Sigmoid colon (tissue), 4 donors: ENCODE measurements around the gene SUGP2.

ENCODE experiments used
- EP300 ChIP-seq, 4 donors: sonication (generic); formaldehyde crosslinking; IDR thresholded peaks; one replicate each; pipeline ENCODE4 v1.6.1; 2017; ENCODE audit warnings: antibody characterized with exemption in 4 of 4
- POLR2A ChIP-seq, 2 donors: fragments of 450-650 bp; IDR thresholded peaks; one replicate each; pipeline ENCODE4 v1.6.1; 2016; ENCODE audit warnings: antibody characterized with exemption in 2 of 2, mild to moderate bottlenecking in 2 of 2, moderate library complexity in 2 of 2
- POLR2AphosphoS5 ChIP-seq, 4 donors: sonication (generic); formaldehyde crosslinking; IDR thresholded peaks; one replicate each; pipeline ENCODE4 v1.6.1; 2017; ENCODE audit warnings: antibody characterized with exemption in 4 of 4
- TF ChIP-seq, protein P1 (sequence below), 4 experiments: fragments of 450-650 bp in 3 of 4; fragments of 200-600 bp in 1 of 4; IDR thresholded peaks; one replicate each; pipeline ENCODE4 v1.5.1; 2016 to 2019; ENCODE audit warnings: antibody characterized with exemption in 4 of 4, mild to moderate bottlenecking in 3 of 4, moderate library complexity in 2 of 4

DNA sequence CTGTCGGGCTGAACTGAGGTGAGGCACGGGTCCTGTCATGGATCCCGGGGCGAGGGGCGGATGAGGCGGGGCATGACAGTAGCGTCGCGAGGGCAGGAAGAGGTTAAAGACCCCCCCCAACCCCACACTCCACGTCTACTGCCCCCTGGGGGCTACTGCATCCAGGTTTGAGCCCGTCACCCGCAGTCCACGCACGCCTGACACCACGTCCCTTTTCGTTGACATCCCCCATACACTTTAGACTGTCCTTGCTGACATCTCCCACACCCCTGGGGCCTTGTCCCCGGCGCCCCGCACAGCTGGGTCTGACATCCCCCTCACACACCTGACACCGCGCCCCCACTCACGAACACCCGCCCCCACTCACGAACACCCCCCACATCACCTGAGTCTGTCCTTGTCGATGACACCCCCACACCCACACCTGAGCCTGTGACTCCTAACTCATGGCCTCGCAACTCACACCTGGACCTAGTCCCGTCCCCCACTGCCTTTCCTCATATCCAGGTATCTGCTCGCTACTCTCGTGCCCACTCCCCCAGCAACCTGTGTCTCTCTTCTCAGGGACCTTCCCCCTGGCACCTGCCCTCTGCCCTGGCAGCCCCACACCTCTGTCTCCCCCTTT, 30.9 kb upstream of the SUGP2 start:
- TF ChIP-seq, protein P1, sequence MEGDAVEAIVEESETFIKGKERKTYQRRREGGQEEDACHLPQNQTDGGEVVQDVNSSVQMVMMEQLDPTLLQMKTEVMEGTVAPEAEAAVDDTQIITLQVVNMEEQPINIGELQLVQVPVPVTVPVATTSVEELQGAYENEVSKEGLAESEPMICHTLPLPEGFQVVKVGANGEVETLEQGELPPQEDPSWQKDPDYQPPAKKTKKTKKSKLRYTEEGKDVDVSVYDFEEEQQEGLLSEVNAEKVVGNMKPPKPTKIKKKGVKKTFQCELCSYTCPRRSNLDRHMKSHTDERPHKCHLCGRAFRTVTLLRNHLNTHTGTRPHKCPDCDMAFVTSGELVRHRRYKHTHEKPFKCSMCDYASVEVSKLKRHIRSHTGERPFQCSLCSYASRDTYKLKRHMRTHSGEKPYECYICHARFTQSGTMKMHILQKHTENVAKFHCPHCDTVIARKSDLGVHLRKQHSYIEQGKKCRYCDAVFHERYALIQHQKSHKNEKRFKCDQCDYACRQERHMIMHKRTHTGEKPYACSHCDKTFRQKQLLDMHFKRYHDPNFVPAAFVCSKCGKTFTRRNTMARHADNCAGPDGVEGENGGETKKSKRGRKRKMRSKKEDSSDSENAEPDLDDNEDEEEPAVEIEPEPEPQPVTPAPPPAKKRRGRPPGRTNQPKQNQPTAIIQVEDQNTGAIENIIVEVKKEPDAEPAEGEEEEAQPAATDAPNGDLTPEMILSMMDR (IDR thresholded peaks at IDR 0.05): no peak
- TF ChIP-seq POLR2AphosphoS5 (IDR thresholded peaks at IDR 0.05): no peak
- no peak for TF ChIP-seq EP300 (IDR thresholded peaks at IDR 0.05)
- TF ChIP-seq POLR2A (IDR thresholded peaks at IDR 0.05): no peak
